Mucosa of rectum (tissue), 2 donors: ENCODE data around the gene MYORG.

Experiments
- H3K27ac ChIP-seq, 2 donors: one replicate each; pipeline ENCODE4 v1.7.0; 2013; ENCODE audit warnings: inconsistent platforms in 2 of 2, low read depth in 2 of 2, low read length in 2 of 2
- H3K27me3 ChIP-seq, 2 donors: one replicate each; pipeline ENCODE4 v1.7.0; 2013; ENCODE audit warnings: low read length in 2 of 2; ENCODE audit not compliant: control insufficient read depth in 2 of 2, insufficient read depth in 2 of 2
- H3K36me3 ChIP-seq, 2 donors: one replicate each; pipeline ENCODE4 v1.7.0; 2013; ENCODE audit warnings: low read length in 2 of 2; ENCODE audit not compliant: control insufficient read depth in 2 of 2, insufficient read depth in 2 of 2
- H3K4me1 ChIP-seq, 2 donors: one replicate each; pipeline ENCODE4 v1.7.0; 2013; ENCODE audit warnings: low read length in 2 of 2, mild to moderate bottlenecking in 1 of 2; ENCODE audit not compliant: control insufficient read depth in 2 of 2, insufficient read depth in 2 of 2
- H3K4me3 ChIP-seq, 2 donors: one replicate each; pipeline ENCODE4 v1.7.0; 2013; ENCODE audit warnings: low read length in 2 of 2
- H3K9ac ChIP-seq, 2 donors: one replicate each; pipeline ENCODE4 v1.7.0; 2013; ENCODE audit warnings: low read length in 2 of 2, low read depth in 1 of 2, mild to moderate bottlenecking in 1 of 2
- H3K9me3 ChIP-seq, 2 donors: one replicate each; pipeline ENCODE4 v1.7.0; 2013; ENCODE audit warnings: low read length in 2 of 2; ENCODE audit not compliant: control insufficient read depth in 2 of 2
- donor health status: healthy.
- donor health status: Normal muscosa, but diverticular disease.

MYORG gene

GRCh38 chr9:34378376-34379060 is 1.8 kb upstream of the MYORG start:
- Histone ChIP-seq H3K9ac (no peak overlapping the region), H3K9me3 (no peaks in the 10 kb centered on the region), H3K36me3 (no peaks in the 10 kb centered on the region), H3K27me3 (no peaks in the 10 kb centered on the region), H3K4me3 (no peak overlapping the region), H3K27ac (no peak overlapping the region), H3K4me1 (peaks cover 37 to 43% of the 10 kb centered on the region in 2 donors)

GRCh38 chr9:34377404-34377746 is 677 bp upstream of the MYORG start:
- Histone ChIP-seq H3K9ac (peak overlapping the region; percentile 81 to 94), H3K27me3 (no peaks in the 10 kb centered on the region), H3K4me3 (peak overlapping the region; percentile 94 to 95), H3K9me3 (no peaks in the 10 kb centered on the region), H3K4me1 (peaks cover 37 to 43% of the 10 kb centered on the region in 2 donors), H3K27ac (peak overlapping the region; percentile 94 to 98), H3K36me3 (peaks cover under 1 to 3% of the 10 kb centered on the region in 2 donors)

GRCh38 chr9:34375901-34376595 is 650 bp downstream of the MYORG start:
- peaks cover 13 to 15% of the 10 kb centered on the region in 2 donors for H3K36me3 ChIP-seq
- peak overlapping the region; percentile 94 for H3K9ac ChIP-seq
- peaks cover 31 to 40% of the 10 kb centered on the region in 2 donors for H3K4me1 ChIP-seq

GRCh38 chr9:34374905-34375552 is 1.7 kb downstream of the MYORG start:
- H3K9ac ChIP-seq: peak overlapping the region; percentile 94
- no peaks in the 10 kb centered on the region for H3K27me3 ChIP-seq
- H3K9me3 ChIP-seq: no peaks in the 10 kb centered on the region
- H3K4me1 ChIP-seq: peaks cover 24 to 31% of the 10 kb centered on the region in 2 donors
- peak overlapping the region; percentile 94 to 98 for H3K27ac ChIP-seq
- peak overlapping the region; percentile 94 to 95 for H3K4me3 ChIP-seq
- H3K36me3 ChIP-seq: peaks cover 22 to 23% of the 10 kb centered on the region in 2 donors

More at GRCh38 chr9:34375901-34376595, 650 bp downstream of the MYORG start:
- H3K9me3 ChIP-seq: no peaks in the 10 kb centered on the region
- peak overlapping the region; percentile 94 to 95 for H3K4me3 ChIP-seq
- H3K27me3 ChIP-seq: no peaks in the 10 kb centered on the region
- peak overlapping the region; percentile 94 to 98 for H3K27ac ChIP-seq

GRCh38 chr9:34374339-34374738 is 2.4 kb downstream of the MYORG start:
- Histone ChIP-seq H3K27ac (peak overlapping the region; percentile 94 to 98), H3K36me3 (peaks cover 24 to 30% of the 10 kb centered on the region in 2 donors), H3K9me3 (no peaks in the 10 kb centered on the region), H3K27me3 (no peaks in the 10 kb centered on the region), H3K4me1 (peaks cover 19 to 24% of the 10 kb centered on the region in 2 donors), H3K9ac (peak overlapping the region; percentile 41 to 54), H3K4me3 (peak overlapping the region; percentile 23 to 32)

- Histone ChIP-seq H3K4me3 (no peak overlapping the region), H3K27me3 (no peaks in the 10 kb centered on the region), H3K4me1 (peaks cover 19 to 21% of the 10 kb centered on the region in 2 donors), H3K9me3 (no peaks in the 10 kb centered on the region), H3K36me3 (peaks cover 27 to 32% of the 10 kb centered on the region in 2 donors), H3K27ac (peak overlapping the region; percentile 94 to 98), H3K9ac (peak overlapping the region in 1 of 2 donors; percentile 54)
Measured at GRCh38 chr9:34373749-34374148, 2.9 kb downstream of the MYORG start.

- H3K4me1 ChIP-seq: peaks cover 19 to 21% of the 10 kb centered on the region in 2 donors
- H3K9ac ChIP-seq: no peak overlapping the region
- peaks cover 31 to 34% of the 10 kb centered on the region in 2 donors for H3K36me3 ChIP-seq
- H3K27ac ChIP-seq: no peak overlapping the region
- no peak overlapping the region for H3K4me3 ChIP-seq
- H3K27me3 ChIP-seq: no peaks in the 10 kb centered on the region
- no peaks in the 10 kb centered on the region for H3K9me3 ChIP-seq
Measured at GRCh38 chr9:34372467-34373011, 4.2 kb downstream of the MYORG start.

- Histone ChIP-seq H3K27ac (no peak overlapping the region), H3K9me3 (no peaks in the 10 kb centered on the region), H3K9ac (no peak overlapping the region), H3K27me3 (no peaks in the 10 kb centered on the region), H3K36me3 (peaks cover 34 to 35% of the 10 kb centered on the region in 2 donors), H3K4me3 (no peak overlapping the region), H3K4me1 (peaks cover 15 to 21% of the 10 kb centered on the region in 2 donors)
Measured at GRCh38 chr9:34371886-34372466, 4.7 kb downstream of the MYORG start.

GRCh38 chr9:34370970-34371880 is 5.5 kb downstream of the MYORG start:
- no peak overlapping the region for H3K9ac ChIP-seq
- H3K27ac ChIP-seq: no peak overlapping the region
- H3K27me3 ChIP-seq: no peaks in the 10 kb centered on the region
- H3K4me1 ChIP-seq: peaks cover 13 to 21% of the 10 kb centered on the region in 2 donors
- H3K9me3 ChIP-seq: no peaks in the 10 kb centered on the region
- H3K36me3 ChIP-seq: peaks cover 34 to 35% of the 10 kb centered on the region in 2 donors
- H3K4me3 ChIP-seq: no peak overlapping the region
